NCI-H2196 (cell line): ENCODE measurements around the gene CCDC91.

Experiments used
- DNase-seq: peaks from one replicate; lab custom pipeline; 2025; ENCODE audit not compliant: unreplicated experiment; lab: John Stamatoyannopoulos, UW

Gene CCDC91

DNA sequence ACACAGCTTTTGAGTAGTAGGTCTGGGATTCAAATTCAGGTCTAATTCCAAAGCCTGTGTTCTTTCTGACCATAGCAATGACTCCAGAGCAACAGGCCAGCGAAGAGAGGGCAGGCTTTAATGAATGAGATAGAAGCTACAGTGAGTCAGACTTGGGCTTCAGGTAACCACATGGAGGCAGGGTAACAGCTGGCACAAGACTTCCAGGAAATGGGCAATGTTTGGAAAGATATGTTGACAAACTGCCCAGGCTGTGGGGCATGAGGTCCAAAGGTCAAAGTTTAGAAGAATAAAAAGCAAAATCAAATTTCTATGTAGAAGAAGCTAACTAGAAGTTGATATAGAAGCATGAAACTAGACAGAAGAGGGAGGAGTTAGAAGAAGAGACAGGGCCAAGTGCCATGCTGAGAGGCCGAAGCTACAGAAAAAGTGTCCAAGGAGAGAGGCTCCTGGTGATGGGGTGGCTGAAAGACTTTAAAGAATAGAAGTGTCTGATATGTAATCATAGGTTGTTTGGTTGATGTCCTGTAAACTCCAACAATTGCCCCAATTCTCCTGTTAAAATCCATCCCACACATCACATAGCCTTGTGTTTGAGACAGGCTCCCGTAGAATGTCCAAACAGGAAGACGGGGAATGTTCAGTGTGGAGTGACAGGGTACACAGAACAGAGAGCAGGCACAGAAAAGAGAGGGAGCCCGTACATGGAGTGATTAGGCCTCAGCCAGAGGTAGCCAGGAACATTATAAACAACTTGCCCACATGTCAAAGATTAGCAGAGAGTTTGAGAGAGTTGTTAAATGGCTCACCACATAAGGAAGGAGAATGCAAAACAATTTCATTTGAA is 384.7 kb downstream of the CCDC91 start:
- no peak for DNase-seq

DNA sequence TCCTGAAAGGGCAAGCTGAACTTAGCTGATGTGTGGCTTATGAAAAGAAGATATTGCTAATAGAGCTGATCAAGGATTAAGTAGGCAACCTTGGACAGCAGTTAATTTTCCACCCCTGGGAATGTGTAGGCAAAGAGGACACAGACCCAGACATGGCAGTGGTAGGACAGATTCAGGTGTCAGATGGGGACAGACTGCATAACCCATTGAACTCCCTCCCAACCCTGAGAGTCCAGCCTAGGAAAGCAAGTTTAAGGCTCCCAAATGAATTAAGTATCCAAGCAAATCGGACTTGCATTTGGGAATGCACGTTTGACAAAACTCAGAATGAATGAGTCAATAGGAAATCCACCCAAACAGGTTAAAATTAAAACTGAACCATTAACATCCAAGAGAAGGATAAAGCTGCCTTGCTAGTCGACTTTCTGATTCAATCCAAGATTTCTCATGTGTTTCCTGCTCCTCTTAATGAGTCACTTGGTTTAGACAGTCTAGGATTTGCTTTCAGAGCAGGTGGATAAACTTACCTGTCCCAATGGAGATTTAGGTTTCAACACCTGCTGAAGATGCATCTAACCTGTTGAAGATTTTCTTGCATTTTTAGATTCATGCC is 385.4 kb downstream of the CCDC91 start:
- no peak for DNase-seq

DNA sequence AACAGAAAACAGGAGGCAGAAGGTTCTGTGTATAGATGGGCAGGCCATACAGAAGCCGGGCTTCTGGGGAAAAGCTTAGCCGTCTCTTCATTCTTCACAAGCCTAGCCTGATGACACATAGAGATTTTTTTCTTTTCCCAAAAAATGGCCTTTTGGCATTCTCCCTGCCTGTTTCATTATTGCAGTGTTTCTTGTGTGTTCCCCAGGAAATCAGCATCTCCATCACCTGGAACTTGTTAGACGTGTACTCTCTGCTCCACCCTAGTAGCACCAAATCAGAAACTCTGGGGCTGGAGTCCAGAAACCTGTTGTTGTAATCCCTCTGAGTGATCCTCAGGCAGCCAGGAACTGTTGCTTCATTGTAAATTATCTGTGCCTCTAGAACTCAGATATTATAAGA is 388.1 kb downstream of the CCDC91 start:
- no peak for DNase-seq

- no peak for DNase-seq
These were observed 388.6 kb downstream of the CCDC91 start for GRCh38 chr12:28578833-28579252.

DNA sequence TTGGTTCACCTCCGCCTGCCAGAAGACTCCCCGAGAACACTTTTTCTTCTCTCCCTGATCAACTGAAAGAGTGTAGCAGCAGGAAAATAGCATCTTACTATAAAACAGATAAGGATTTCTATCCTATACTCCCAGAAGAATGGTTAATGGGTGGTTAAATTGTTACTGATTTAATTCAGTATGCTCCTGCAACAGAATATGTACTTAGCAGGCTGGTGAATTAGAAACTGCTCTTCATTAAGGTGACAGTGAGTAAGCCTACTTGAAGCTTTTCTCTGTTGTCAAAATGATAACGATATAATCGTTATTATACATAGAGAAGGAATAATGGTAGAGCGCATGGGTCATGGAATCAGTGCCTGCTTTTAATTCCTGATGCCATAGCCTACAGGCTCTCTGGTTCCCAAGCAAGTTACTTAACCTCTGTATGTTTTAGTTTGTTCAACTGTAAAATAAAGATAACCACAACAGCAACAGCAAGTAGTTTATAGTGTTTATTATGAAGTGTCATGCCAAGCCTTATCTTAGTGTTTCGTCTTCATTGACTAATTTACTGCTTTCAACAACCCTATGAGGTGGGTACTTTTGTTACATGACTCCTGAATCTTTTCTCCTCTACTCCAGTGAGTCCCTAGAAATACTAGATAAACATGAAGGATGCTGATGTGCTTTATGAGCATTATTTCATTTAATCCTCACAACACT is 392.6 kb downstream of the CCDC91 start:
- DNase-seq = no peak

DNA sequence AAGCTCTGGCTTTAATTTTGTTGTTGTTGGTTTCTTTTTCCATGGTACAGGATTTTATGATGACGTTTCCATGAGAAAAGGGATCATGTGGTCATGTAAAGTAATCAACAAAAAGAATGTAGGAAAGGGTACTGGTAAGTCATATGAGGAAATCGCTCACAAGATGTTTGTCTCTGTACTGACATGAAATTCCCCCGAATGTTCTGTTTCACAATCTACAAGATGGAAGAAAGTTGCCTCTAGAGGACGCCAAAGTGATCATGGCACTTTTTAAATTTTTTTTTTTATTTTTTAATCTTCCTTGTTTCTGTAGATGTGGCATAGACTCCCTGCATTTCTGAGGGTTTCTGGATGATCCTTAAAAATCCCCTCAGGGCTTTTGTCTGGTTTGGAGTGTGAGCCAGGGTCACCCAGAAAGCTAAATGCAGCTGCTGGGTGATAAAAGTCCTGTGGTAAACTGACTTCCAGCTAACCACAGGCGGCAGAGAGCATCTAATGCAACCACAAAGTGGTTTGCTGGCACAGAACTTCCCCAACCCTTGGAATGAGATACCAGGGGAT is 393.5 kb downstream of the CCDC91 start:
- DNase-seq = peak; percentile 31

DNA sequence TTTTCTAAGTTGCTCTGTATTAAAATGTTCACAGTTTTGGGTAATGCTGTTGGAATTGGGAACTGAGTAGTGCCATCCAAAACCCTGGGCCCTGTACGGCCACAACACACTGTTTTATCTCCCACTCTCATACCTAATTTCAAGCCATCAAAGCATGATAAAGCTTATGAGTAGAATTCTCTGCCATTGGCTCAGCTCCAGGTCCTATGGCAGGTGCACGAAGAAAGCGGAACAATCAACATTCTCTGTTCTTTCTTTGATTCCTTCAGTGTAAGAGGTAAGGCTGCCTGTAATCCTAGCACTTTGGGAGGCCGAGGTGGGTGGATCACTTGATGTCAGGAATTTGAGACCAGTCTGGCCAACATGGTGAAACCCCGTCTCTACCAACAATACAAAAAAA is 394.9 kb downstream of the CCDC91 start:
- DNase-seq = peak; percentile 38

GRCh38 chr12:28586481-28586880 is 396.2 kb downstream of the CCDC91 start:
- no peak for DNase-seq

DNA sequence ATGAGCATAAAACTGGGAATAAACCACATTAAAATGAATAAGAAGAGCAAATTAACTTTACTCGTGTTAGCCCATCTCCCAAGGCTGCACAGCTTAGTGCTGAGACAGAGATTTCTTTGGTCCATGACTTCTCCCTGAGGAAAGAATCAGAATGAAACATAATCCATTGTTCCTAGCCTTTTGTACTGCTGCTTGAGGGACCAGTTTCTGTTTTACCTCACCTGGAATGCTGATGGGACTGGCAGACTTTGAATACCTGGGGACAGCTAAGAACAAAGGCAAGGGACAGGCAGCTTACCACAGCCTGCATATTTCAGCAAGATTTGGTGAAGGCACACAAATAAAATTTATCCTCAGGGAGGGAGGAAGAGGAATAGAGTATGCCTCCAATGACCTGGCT is 401.6 kb downstream of the CCDC91 start:
- no peak for DNase-seq
